Activated T-cell treated with anti-CD3 and anti-CD28 coated beads, Interleukin-2, amount 50 U/mL, for 24 hours (primary cell): ENCODE data around the gene KIDINS220.
"Not testable (repeated sequence)": the region's sequence is repeated elsewhere in the genome, so short reads cannot be mapped to it uniquely, and the experiment has no call there.

Source experiments
- DNase-seq: peaks from one replicate; pipeline ENCODE4 v3.0.0-alpha.2; 2020
- H3K27ac Mint-ChIP-seq: 2 replicates; pipeline ENCODE4 v1.8.0; 2020; ENCODE audit warnings: mild to moderate bottlenecking, mixed read lengths
- H3K27me3 Mint-ChIP-seq: 2 replicates; pipeline ENCODE4 v1.8.0; 2020; ENCODE audit warnings: mixed read lengths
- H3K36me3 Mint-ChIP-seq: 2 replicates; pipeline ENCODE4 v1.8.0; 2020; ENCODE audit warnings: low read depth, mixed read lengths
- H3K4me1 Mint-ChIP-seq: 2 replicates; pipeline ENCODE4 v1.8.0; 2020; ENCODE audit warnings: low read depth, mixed read lengths
- H3K4me3 Mint-ChIP-seq: 2 replicates; pipeline ENCODE4 v1.8.0; 2020; ENCODE audit warnings: mild to moderate bottlenecking, moderate library complexity, mixed read lengths
- H3K9me3 Mint-ChIP-seq: 2 replicates; pipeline ENCODE4 v1.8.0; 2020; ENCODE audit warnings: mixed read lengths

Gene KIDINS220

GRCh38 chr2:8729939-8730338 lies 107.5 kb downstream of the KIDINS220 start:
- no peak overlapping the region for H3K4me3 Mint-ChIP-seq
- no peak overlapping the region for H3K27ac Mint-ChIP-seq
- DNase-seq = no peak
- H3K27me3 Mint-ChIP-seq = no peaks in the 10 kb centered on the region
- peaks cover 2% of the 10 kb centered on the region for H3K4me1 Mint-ChIP-seq
- peaks cover 72% of the 10 kb centered on the region for H3K36me3 Mint-ChIP-seq
- H3K9me3 Mint-ChIP-seq = no peaks in the 10 kb centered on the region

- H3K4me1 Mint-ChIP-seq, H3K4me3 Mint-ChIP-seq, H3K27me3 Mint-ChIP-seq, H3K9me3 Mint-ChIP-seq, H3K27ac Mint-ChIP-seq, DNase-seq: not testable (repeated sequence)
- H3K36me3 Mint-ChIP-seq = peaks cover 65% of the 10 kb centered on the region
Measured at GRCh38 chr2:8729101-8729500, 108.3 kb downstream of the KIDINS220 start.

GRCh38 chr2:8728305-8729015 lies 109.0 kb downstream of the KIDINS220 start:
- Mint-ChIP-seq H3K9me3 (no peaks in the 10 kb centered on the region), H3K27me3 (no peaks in the 10 kb centered on the region), H3K4me3 (no peak overlapping the region), H3K27ac (no peak overlapping the region), H3K36me3 (peaks cover 58% of the 10 kb centered on the region), H3K4me1 (peaks cover 2% of the 10 kb centered on the region)
- no peak for DNase-seq

- no peak for DNase-seq
- Mint-ChIP-seq H3K4me1 (peaks cover 2% of the 10 kb centered on the region), H3K36me3 (peaks cover 34% of the 10 kb centered on the region), H3K27ac (no peak overlapping the region), H3K27me3 (no peaks in the 10 kb centered on the region), H3K4me3 (no peak overlapping the region), H3K9me3 (no peaks in the 10 kb centered on the region)
Measured at GRCh38 chr2:8725838-8726237, 111.6 kb downstream of the KIDINS220 start.

GRCh38 chr2:8722986-8723385 lies 114.4 kb downstream of the KIDINS220 start:
- no peaks in the 10 kb centered on the region for H3K27me3 Mint-ChIP-seq
- no peaks in the 10 kb centered on the region for H3K4me1 Mint-ChIP-seq
- H3K9me3 Mint-ChIP-seq = no peaks in the 10 kb centered on the region
- no peak overlapping the region for H3K27ac Mint-ChIP-seq
- peaks cover 7% of the 10 kb centered on the region for H3K36me3 Mint-ChIP-seq
- no peak overlapping the region for H3K4me3 Mint-ChIP-seq
- no peak for DNase-seq

GRCh38 chr2:8721410-8721809 lies 116.0 kb downstream of the KIDINS220 start:
- H3K4me1 Mint-ChIP-seq = no peaks in the 10 kb centered on the region
- H3K27me3 Mint-ChIP-seq = no peaks in the 10 kb centered on the region
- no peak for DNase-seq
- no peaks in the 10 kb centered on the region for H3K9me3 Mint-ChIP-seq
- no peak overlapping the region for H3K27ac Mint-ChIP-seq
- no peaks in the 10 kb centered on the region for H3K36me3 Mint-ChIP-seq
- no peak overlapping the region for H3K4me3 Mint-ChIP-seq

- Mint-ChIP-seq H3K36me3 (no peaks in the 10 kb centered on the region), H3K27ac (no peak overlapping the region)
- no peak for DNase-seq
Measured at GRCh38 chr2:8720741-8721140, 116.7 kb downstream of the KIDINS220 start.

GRCh38 chr2:8719528-8719927 lies 117.9 kb downstream of the KIDINS220 start:
- Mint-ChIP-seq H3K4me1 (no peaks in the 10 kb centered on the region), H3K9me3 (peaks cover 7% of the 10 kb centered on the region), H3K27me3 (no peaks in the 10 kb centered on the region), H3K36me3 (no peaks in the 10 kb centered on the region), H3K4me3 (no peak overlapping the region), H3K27ac (no peak overlapping the region)
- no peak for DNase-seq

More at GRCh38 chr2:8720741-8721140, 116.7 kb downstream of the KIDINS220 start:
- H3K4me3 Mint-ChIP-seq = no peak overlapping the region
- no peaks in the 10 kb centered on the region for H3K4me1 Mint-ChIP-seq
- H3K27me3 Mint-ChIP-seq = no peaks in the 10 kb centered on the region
- H3K9me3 Mint-ChIP-seq = peaks cover 5% of the 10 kb centered on the region

- Mint-ChIP-seq H3K27ac (no peak overlapping the region), H3K4me1 (no peaks in the 10 kb centered on the region), H3K27me3 (peaks cover 13% of the 10 kb centered on the region), H3K36me3 (no peaks in the 10 kb centered on the region), H3K9me3 (peaks cover 7% of the 10 kb centered on the region), H3K4me3 (no peak overlapping the region)
- no peak for DNase-seq
Measured at GRCh38 chr2:8714971-8715370, 122.4 kb downstream of the KIDINS220 start.

- DNase-seq = no peak
- Mint-ChIP-seq H3K9me3 (peaks cover 7% of the 10 kb centered on the region), H3K27ac (no peak overlapping the region), H3K4me1 (no peaks in the 10 kb centered on the region), H3K4me3 (no peak overlapping the region), H3K27me3 (peaks cover 13% of the 10 kb centered on the region), H3K36me3 (no peaks in the 10 kb centered on the region)
Measured at GRCh38 chr2:8714283-8714682, 123.1 kb downstream of the KIDINS220 start.

GRCh38 chr2:8710951-8711350 lies 126.5 kb downstream of the KIDINS220 start:
- Mint-ChIP-seq H3K27me3 (peaks cover 13% of the 10 kb centered on the region), H3K36me3 (no peaks in the 10 kb centered on the region), H3K9me3 (peaks cover 5% of the 10 kb centered on the region), H3K4me3 (no peak overlapping the region), H3K27ac (no peak overlapping the region), H3K4me1 (no peaks in the 10 kb centered on the region)
- no peak for DNase-seq

- Mint-ChIP-seq H3K9me3 (no peaks in the 10 kb centered on the region), H3K27me3 (peaks cover 13% of the 10 kb centered on the region), H3K36me3 (no peaks in the 10 kb centered on the region), H3K4me1 (no peaks in the 10 kb centered on the region), H3K4me3 (no peak overlapping the region), H3K27ac (no peak overlapping the region)
- DNase-seq = no peak
Measured at GRCh38 chr2:8709611-8710010, 127.8 kb downstream of the KIDINS220 start.

- Mint-ChIP-seq H3K27ac (no peak overlapping the region), H3K4me1 (no peaks in the 10 kb centered on the region), H3K4me3 (no peak overlapping the region), H3K36me3 (no peaks in the 10 kb centered on the region), H3K27me3 (no peaks in the 10 kb centered on the region), H3K9me3 (no peaks in the 10 kb centered on the region)
- DNase-seq = no peak
Measured at GRCh38 chr2:8704906-8705305, 132.5 kb downstream of the KIDINS220 start.

- no peak for DNase-seq
- no peaks in the 10 kb centered on the region for H3K4me1 Mint-ChIP-seq
- no peak overlapping the region for H3K27ac Mint-ChIP-seq
- no peak overlapping the region for H3K4me3 Mint-ChIP-seq
- peaks cover 5% of the 10 kb centered on the region for H3K9me3 Mint-ChIP-seq
- no peaks in the 10 kb centered on the region for H3K27me3 Mint-ChIP-seq
- H3K36me3 Mint-ChIP-seq = no peaks in the 10 kb centered on the region
Measured at GRCh38 chr2:8701681-8702379, 135.6 kb downstream of the KIDINS220 start.

GRCh38 chr2:8699839-8700238 lies 137.6 kb downstream of the KIDINS220 start:
- Mint-ChIP-seq H3K27me3 (no peaks in the 10 kb centered on the region), H3K9me3 (peaks cover 5% of the 10 kb centered on the region), H3K4me3 (no peak overlapping the region), H3K4me1 (no peaks in the 10 kb centered on the region), H3K36me3 (no peaks in the 10 kb centered on the region), H3K27ac (no peak overlapping the region)
- DNase-seq = no peak
